ENCODE results near the gene GNAI1. TPM values are rescaled to one million over a fixed set of nuclear protein-coding genes. Genes with fewer than 3 reads are reported as not detected.

The GNAI1 gene
- total RNA-seq, 1 donor from 2014 or later: 17.7 TPM

DNA sequence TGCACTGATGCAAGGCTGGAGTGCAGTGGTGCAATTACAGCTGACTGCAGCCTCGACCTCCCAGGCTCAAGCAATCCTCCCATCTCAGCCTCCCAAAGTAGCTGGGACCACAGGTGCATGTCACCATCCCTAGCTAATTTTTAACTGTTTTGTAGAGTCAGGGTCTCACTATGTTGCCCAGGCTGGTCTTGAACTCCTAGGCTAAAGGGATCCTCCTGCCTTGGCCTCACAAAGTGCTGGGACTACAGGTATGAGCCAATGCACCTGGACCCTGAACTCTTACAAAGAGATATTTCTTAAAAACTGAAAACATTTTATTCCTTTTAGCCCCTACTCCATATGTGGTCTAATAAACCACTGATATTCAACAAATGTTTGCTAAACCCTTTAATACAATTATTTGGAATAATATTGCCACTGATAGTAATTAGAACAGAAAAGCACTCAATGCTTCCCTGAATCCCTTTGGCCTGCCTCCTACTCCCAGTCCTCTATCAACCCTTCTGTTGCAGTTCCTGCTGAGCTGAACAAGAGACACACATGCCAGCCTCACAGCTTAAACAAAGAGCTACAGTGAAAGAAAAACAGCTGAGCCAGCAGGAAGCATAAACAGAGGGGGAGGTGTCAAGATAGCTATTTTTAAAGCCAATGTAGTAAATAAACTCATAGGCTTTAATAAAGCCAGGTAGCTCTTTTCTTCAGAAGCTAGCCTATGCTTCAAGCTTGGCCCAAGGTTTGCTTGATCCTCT is 7.0 kb upstream of the GNAI1 start:
- no peak for DNase-seq (ENCODE audit: low read depth)
- TF ChIP-seq, protein P1, sequence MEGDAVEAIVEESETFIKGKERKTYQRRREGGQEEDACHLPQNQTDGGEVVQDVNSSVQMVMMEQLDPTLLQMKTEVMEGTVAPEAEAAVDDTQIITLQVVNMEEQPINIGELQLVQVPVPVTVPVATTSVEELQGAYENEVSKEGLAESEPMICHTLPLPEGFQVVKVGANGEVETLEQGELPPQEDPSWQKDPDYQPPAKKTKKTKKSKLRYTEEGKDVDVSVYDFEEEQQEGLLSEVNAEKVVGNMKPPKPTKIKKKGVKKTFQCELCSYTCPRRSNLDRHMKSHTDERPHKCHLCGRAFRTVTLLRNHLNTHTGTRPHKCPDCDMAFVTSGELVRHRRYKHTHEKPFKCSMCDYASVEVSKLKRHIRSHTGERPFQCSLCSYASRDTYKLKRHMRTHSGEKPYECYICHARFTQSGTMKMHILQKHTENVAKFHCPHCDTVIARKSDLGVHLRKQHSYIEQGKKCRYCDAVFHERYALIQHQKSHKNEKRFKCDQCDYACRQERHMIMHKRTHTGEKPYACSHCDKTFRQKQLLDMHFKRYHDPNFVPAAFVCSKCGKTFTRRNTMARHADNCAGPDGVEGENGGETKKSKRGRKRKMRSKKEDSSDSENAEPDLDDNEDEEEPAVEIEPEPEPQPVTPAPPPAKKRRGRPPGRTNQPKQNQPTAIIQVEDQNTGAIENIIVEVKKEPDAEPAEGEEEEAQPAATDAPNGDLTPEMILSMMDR (IDR thresholded peaks at IDR 0.05; ENCODE audit: insufficient read depth, low read length, poor library complexity, severe bottlenecking): no peak
- H3K36me3 ChIP-seq (ENCODE audit: control insufficient read depth, insufficient read depth, low read length): no peaks in the 10 kb centered on the region
- H3K27me3 ChIP-seq (ENCODE audit: control insufficient read depth, insufficient read depth, low read length): no peaks in the 10 kb centered on the region
- no peak overlapping the region for H3K4me3 ChIP-seq (ENCODE audit: low read depth, low read length)

DNA sequence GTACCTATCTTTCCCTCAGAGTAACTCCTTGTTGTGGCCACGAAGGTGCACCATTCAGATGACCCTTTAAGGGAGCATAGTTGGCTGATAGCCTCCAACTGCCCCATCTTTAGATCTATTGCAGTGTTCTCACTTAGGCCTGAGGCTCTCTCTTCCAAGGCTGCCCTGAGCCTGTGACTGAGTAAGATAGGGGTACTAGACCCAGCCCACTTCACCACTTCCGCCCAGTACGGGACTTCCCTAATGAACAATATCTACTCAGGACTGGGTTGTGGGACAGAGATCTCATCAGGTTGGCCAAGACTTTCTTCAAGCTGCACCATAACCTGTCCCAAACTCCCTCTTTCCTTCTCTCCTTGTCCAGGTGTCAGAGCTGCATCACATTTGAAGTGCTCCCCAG is 5.7 kb upstream of the GNAI1 start:
- DNase-seq (ENCODE audit: low read depth): no peak
- TF ChIP-seq, protein P1 (IDR thresholded peaks at IDR 0.05; ENCODE audit: insufficient read depth, low read length, poor library complexity, severe bottlenecking): no peak
- no peaks in the 10 kb centered on the region for H3K36me3 ChIP-seq (ENCODE audit: control insufficient read depth, insufficient read depth, low read length)
- no peaks in the 10 kb centered on the region for H3K27me3 ChIP-seq (ENCODE audit: control insufficient read depth, insufficient read depth, low read length)
- H3K4me3 ChIP-seq (ENCODE audit: low read depth, low read length): no peak overlapping the region

DNA sequence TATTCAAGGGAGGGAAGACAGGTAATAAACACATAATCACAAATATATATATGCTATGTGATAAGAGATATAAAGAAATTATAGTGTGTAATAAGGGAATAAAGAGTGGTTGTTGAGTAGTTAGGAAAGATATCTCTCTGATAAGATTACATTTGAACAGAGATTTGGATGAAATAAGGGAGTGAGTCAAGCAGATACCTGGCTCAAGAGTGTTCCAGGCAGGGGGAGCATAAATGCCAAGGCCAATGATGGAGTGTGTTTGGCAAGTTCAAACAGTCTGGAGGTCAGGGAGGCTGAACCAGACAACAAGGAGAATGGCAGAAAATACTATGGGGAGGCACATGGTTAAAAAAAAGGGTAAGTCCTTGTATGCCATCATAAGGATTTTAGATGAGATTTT is 4.8 kb upstream of the GNAI1 start:
- Histone ChIP-seq H3K36me3 (ENCODE audit: control insufficient read depth, insufficient read depth, low read length) (no peaks in the 10 kb centered on the region), H3K4me3 (ENCODE audit: low read depth, low read length) (no peak overlapping the region), H3K27me3 (ENCODE audit: control insufficient read depth, insufficient read depth, low read length) (no peaks in the 10 kb centered on the region)
- TF ChIP-seq, protein P1 (IDR thresholded peaks at IDR 0.05; ENCODE audit: insufficient read depth, low read length, poor library complexity, severe bottlenecking): no peak
- no peak for DNase-seq (ENCODE audit: low read depth)

DNA sequence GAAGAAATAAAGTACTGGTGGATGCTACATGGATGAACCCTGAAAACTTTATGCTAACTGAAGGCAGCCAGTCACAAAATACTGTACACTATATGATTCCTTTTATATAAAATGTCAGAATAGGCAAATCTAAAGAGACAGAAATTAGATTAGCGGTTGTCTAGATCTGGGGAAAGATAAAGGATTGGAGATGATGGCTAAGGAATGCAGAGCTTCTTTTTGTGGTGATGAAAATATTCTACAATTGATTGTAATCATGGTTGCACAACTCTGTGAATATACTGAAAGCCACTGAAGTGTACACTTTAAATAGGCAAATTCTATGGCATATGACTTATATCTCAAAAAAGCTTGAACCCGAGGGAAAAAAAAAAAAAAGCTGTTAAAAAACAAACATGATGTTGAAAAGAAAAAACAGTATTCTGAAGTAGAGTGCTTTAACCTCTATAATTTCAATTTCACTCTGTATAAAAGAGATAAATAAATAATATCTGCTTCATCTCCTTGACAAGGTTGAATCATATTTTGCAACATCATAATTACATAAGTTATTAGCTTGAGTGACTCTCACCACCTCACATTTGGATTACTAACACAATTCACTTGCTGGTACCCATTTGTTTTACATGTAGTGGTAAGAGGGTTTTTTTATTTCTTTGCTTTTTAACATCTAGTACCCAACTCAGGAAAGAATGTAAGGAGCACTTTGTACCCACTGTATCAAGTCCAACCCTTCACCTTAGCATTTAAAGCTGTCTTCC is 2.8 kb upstream of the GNAI1 start:
- Histone ChIP-seq H3K4me3 (ENCODE audit: low read depth, low read length) (no peak overlapping the region), H3K27me3 (ENCODE audit: control insufficient read depth, insufficient read depth, low read length) (no peaks in the 10 kb centered on the region), H3K36me3 (ENCODE audit: control insufficient read depth, insufficient read depth, low read length) (no peaks in the 10 kb centered on the region)
- DNase-seq (ENCODE audit: low read depth): no peak
- TF ChIP-seq, protein P1 (IDR thresholded peaks at IDR 0.05; ENCODE audit: insufficient read depth, low read length, poor library complexity, severe bottlenecking): no peak

DNA sequence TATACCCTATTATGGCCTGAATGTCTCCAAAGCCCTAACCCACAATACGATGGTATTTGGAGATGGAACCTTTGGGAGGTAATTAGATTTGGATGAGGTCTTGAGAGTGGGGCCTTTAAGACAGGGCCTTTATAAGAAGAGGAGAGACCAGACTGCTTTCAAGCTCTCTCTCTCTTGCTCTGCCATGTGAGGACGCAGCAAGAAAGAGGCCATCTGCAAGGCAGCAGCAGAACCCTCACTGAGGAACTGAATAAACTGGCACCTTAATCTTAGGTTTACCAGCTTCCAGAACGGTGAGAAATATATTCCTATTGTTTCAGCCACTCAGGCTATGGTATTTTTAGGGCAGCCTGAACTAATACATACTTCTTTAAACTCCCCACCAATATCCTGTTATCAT is 2.0 kb upstream of the GNAI1 start:
- Histone ChIP-seq H3K36me3 (ENCODE audit: control insufficient read depth, insufficient read depth, low read length) (no peaks in the 10 kb centered on the region), H3K27me3 (ENCODE audit: control insufficient read depth, insufficient read depth, low read length) (no peaks in the 10 kb centered on the region), H3K4me3 (ENCODE audit: low read depth, low read length) (no peak overlapping the region)
- no peak for DNase-seq (ENCODE audit: low read depth)
- TF ChIP-seq, protein P1 (IDR thresholded peaks at IDR 0.05; ENCODE audit: insufficient read depth, low read length, poor library complexity, severe bottlenecking): no peak
